Activated CD4-positive, alpha-beta T cell treated with anti-CD3 and anti-CD28 coated beads for 4 hours (primary cell): ENCODE results near the gene LAMB2.

Experiments used
- DNase-seq, 2 donors: peaks; one replicate each; pipeline ENCODE4 v3.0.0-alpha.2; 2020

LAMB2 gene

DNA sequence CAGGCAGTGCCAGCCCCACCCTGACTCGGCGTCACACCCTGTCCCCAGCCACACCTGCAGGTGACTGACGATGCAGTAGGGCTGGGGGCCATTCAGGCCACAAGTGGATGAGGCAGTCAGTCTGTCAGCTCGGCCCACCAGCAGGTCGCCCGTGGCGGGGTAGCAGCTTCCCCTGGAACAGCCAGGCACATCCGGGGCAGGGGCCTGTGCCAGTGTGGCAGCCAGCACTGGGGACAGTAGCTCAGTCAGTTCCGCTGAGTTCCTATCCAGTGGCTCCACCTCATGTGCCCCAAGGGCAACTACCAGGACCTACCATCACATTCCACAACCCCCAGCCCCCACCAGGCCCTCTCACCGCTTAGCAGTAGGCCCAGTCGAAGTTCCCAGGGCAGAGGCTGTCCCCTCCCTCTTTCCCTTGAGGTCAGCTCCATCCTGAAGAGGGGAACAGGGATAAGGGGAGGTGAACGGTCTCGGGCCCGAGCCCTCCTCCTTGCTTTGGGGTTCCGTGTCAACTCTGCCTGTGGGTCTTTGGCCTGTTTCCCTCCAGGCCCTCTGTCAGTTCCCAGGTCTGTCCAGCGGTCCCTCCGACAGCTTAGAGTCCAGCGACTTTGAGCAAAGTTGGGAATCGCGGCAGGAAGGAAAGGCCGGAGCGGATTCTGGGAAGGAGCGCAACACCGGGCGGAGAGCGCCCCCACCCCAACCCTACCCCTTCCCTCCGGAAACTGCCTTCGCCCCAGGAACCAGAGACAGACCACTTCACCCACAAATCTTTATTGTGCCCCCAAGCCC, at the start of gene LAMB2:
LAMB2 (minus strand) TSS at position 614 of the 789 bp plus-strand sequence; CDS start at position 431, 183 bp downstream.
- no peak for DNase-seq

DNA sequence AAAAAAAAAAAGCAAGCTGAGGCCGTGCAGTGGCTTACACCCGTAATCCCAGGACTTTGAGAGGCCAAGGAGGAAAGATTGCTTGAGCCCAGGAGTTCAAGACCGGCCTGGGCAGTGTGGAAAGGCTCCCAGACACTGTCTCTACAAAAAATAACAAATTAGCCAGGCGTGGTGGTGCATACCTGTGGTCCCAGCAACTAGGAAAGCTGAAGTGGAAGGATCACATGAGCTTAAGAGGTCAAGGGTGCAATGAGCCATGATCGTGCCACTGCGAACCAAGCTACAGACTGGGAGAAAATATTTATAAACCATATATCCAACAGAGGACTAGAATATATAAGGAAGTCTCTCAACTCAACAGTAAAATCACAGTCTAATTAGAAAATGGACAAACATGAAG, 48.5 kb upstream of the LAMB2 start:
- DNase-seq: no peak

DNA sequence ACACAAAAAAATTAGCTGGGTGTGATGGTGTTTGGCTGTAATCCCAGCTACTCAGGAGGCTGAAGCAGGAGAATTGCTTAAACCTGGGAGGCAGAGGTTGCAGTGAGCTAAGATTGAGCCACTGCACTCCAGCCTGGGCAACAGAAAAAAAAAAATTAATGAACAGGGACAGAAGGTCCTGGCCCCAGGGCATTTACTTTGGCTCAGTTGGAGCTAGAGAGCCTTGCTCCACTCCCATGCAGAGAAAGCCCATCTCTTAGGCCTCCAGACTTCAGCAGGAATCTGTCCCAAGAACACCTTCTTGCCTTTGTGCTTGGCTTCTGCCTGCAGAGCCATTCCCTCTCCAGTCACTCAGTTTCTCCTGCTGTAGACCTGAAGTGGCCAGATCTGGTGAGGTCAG, 47.3 kb upstream of the LAMB2 start:
- DNase-seq: no peak

DNA sequence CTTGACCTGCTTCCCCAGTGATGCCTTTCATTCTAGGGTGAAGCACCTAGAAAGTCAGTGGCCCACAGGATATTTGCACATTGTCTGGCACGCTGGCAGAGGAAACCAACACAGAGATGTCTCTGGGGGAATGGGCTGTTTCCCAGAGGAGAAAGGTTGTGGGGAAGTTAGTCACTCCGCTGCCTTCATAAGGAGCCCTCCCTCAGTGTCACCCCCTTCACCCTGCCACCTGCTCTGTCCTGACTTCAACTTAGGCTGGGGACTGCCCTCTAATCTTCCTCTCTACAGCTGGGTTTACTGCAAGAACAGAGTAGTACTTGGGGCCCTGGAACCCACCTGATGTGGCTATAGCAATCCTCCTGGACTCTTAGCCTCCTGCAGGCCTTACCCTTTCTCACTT, 44.2 kb upstream of the LAMB2 start:
- no peak for DNase-seq

DNA sequence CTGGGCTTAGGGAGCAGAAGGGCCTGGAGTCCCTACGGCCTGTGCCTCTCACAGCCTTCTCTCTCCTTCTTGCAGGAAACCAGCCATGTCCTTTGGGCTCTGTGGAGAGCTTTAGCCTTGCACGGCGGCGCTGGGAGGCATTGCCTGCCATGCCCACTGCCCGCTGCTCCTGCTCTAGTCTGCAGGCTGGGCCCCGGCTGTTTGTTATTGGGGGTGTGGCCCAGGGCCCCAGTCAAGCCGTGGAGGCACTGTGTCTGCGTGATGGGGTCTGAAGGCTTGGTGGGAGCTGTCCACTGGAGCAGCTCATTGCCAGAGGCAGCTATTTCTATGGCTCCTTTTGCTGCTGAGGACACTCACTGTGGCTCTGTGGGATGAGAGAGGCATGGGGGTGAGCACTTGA, 42.7 kb upstream of the LAMB2 start:
- no peak for DNase-seq

DNA sequence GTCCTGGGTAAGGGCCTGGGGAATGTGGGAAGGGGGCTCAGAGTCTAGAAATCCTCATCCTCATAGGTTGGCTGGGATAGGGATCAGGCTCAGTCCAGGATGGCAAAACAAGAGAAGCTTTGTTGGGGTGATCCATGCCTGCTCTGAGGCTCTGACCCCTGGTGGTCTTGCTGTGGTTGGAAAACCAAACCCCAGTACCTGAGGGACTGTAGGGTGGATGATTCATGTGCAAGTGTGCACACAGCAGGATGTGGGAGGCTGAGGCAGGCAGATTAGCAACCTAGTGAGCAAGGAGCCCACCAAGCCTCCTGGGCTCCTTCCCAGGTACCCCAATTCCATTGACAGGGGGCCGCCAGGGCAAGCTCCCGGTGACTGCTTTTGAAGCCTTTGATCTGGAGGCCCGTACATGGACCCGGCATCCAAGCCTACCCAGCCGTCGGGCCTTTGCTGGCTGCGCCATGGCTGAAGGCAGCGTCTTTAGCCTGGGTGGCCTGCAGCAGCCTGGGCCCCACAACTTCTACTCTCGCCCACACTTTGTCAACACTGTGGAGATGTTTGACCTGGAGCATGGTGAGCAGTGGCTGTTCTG, 41.6 kb upstream of the LAMB2 start:
- DNase-seq: no peak

DNA sequence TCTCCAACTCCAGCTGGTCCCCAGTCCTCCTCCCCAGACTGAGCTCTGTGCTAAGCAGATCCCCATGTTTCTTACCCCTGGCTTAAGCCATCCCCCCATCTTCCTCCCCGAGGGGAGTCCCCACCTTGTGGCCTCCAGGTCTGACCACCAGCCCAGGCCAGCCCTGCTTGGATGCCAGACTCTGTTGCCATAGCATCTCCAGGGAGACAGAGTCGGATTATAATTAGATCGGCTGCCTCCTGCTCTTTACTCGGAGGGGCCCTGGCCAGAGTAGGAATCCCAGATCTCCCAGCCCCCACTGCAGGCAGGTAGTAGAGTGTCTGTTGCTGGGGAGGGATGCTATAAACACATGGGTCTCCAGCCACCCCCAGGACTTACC, 40.9 kb upstream of the LAMB2 start:
- DNase-seq: no peak

DNA sequence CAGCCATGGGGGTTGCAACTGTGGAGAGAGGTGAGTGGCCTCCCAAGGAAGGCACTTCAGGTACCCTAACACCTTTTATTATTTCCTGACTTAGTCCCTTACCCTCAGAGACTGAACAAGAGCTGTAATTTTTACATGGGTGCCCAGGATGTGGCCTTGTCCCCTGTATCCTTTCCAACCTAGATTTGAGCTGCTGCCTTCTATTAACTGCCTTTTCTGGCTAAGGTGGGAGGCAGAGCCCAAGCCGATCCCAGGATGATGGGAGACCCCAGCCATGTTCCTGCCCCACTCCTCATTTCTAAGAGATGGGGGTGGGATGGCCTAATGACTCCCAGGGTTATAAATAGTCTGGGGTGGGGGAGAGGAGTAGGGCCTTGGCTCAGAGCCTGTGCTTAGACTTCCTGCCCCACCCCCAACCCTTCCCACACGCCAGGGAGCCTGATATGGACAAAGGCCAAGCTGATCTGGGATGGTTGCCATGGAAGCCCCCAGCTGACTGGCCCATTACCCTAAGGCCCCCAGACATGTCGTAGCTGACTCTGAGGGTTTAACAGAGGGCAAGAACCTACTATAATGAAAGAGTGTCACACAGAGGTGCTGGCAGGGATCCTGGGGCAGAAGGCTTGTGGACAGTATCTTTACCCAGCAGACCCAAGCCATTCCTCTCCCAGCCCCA, 40.4 kb upstream of the LAMB2 start:
- DNase-seq: no peak

DNA sequence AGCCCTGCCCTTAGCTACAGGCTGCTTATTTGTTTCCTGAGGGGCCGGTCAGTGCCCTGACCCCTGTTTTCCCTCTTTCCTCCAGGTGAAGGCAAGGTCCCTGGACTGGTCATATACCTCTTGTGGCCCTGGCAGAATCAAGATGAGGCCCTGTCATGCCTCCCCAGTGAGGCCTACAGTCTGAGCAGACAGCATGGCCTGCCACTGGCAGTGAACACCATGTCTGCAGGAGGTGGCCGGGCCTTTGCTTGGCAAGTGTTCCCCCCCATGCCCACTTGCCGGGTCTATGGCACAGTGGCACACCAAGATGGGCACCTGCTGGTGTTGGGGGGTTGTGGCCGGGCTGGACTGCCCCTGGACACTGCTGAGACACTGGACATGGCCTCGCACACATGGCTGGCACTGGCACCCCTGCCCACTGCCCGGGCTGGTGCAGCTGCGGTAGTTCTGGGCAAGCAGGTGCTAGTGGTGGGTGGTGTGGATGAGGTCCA, 39.7 kb upstream of the LAMB2 start:
- no peak for DNase-seq

DNA sequence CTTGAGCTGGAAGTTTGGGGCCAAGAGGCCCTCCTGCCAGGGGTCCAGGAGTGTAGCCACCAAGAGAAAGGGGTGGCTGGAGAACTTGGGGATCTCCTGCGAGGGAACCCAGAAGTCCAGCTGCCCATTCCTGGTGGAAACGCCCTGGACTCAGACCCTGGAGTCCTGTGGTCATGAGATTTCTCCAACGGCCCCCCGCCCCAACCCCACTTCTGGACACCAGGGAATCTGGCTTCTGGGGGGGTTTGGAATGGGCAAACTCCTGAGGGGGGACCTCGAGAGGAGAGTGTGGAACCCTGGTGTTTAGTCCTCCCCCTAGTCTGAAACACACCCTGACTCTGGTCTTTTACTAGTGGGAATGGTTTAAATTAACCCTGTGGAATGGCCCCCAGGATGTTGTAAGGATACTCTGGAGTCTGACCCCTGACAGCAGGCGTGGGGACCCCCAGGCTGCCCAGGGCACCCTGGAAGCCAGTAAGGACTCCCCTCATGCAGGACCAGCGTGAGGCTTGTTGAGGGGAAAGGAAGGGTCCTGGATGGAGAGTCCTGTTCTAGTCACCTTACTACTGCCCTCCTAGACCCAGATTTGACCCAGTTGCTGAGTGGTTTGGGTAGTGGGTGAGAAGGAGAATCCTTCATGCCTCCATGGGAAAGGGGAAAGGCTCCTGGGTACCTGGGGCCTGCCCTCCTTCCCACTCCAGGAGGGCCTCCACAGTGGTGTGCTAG, 39.1 kb upstream of the LAMB2 start:
- DNase-seq: no peak

DNA sequence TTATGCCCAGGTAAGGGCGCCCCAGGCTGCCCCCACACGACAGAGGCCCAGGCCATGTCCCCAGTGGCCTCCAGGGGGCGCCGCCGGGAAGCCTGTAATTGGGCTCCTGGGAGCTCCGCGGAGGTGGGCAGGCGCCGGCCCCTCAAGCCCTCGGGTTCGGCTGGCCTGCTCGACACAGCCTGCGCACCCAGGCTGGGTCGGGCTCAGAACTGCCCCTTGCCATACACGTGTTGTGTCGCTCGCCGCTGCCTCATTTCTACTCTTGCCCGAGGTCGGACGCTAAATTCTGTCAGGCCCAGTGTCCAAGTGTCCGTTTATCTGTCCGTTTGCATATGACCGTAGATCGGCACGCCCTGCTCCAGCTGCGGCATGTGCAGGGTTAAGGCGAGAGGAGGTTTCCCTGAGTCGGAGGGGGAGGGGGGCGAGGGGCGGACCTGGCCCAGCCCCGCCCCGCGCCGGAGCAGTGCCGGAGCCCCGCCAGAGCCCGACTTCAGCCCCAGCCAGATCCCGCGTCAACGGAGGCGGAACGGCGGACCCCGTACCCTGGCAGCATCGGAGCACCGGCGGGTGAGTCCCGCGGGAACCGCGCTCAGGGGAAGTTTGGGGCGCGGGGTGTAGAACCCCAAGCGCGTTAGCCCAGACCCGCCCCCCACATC, 38.4 kb upstream of the LAMB2 start, which contains the start of gene KLHDC8B:
KLHDC8B (plus strand) TSS at position 480 of the 656 bp plus-strand sequence. CDS start 1,172 bp downstream, outside the sequence.
- DNase-seq: peak; percentile 71 to 75

DNA sequence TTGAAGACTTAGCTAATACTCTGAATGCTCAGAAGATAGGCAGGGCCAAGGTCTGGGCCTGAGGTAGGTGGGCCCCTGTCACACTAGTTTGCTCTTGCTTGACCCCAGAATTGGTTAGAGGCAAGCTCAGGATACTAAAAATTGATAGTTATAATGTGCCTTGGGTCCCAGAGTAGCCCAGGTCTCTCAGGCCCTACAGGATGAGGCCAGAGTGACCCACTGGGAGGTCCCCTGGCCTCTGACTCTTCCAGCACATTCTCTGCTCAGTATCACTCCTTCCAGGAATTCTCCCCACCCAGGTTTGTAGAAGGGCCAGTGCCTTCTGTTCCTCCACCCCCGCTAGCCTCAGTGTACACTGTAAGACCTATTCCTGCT, 37.9 kb upstream of the LAMB2 start:
- no peak for DNase-seq

DNA sequence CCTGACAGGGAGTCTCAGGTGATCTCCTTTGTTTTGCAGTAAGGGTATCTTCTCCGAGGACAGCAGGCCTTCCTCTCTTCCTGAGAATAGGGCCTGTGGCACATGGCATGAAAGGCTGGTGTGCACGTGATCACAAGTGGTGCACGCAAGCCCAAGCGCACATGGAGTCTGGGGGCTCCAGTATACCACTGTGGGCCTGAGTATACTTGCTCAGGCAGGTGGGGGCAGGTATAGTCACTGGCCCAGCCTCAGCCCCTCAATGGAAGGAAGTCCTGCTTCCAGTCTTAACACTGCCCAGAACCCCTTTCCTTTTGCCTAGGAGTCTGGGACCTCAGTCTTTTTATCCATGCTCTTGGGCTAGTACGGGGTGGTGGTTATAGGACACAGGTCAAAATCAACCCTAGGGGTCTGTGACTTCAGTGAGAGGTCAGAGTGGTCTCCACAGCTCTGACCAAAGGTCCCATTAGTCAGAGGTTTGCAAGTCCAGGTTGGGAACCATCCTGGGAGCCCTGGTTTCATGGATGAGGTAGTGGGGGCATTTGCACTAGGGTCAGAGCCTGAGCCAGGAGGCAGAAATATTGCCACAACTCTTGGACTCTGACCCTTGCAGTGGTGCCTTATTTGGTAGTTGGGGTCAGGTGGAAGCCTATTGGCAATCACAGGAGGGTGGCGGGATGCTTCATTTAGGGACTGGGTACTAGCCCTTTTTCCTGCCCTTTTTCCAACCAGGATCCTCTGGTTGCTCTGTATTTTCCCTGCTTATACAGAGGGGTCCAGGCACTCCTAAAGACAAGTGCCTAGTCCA, 34.1 kb upstream of the LAMB2 start:
- no peak for DNase-seq

DNA sequence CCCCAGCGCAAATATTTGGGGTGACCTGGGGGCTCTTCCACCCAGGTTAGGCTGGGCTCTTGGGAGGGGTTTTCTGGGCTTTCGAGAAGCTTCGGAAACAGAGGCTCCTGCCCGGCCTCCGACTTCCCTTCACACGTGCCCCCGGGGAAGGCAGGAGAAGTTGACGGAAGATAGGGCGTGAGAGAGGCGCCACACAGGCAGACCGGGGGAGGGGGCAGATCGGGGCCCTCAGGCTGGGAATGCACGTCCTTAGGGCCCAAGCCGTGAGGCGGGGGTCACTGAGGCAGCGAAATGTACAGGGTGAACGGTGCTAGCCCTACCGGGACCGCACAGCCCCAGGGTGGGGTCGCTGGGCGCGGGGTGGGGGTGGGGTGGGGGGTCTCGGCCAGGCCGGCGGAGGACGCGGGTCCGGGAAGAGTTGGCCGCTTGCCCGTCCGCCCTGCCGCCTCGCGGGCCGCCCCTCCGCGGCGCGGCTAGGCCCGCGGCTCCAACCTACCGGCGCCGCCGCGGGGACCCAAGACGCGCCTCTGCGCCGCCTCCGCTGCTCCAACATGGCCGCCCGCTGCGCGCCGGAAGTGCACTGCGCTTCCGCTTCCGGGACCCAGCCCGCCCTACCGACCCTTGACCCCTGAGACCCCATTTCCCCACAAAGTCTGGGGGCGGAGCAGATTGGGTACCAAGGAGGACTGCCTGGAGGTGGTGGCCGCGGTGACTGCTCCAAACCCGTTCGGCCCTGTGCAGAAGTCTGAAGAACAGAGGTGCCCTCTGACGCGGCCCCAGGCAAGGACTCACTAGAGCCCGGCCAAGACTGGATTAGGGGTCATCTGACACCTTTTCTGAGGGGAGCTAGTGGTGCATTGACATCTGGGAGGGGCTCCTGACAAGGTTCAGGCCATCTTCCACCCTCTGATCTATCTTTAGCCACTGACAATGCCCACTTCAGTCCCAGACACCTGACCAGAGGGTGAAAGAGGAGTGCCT, 33.2 kb upstream of the LAMB2 start, which contains the start of gene CCDC71:
CCDC71 (minus strand) TSS at position 561 of the 981 bp plus-strand sequence. CDS start 2,123 bp downstream, outside the sequence.
- peak; percentile 69 to 75 for DNase-seq

DNA sequence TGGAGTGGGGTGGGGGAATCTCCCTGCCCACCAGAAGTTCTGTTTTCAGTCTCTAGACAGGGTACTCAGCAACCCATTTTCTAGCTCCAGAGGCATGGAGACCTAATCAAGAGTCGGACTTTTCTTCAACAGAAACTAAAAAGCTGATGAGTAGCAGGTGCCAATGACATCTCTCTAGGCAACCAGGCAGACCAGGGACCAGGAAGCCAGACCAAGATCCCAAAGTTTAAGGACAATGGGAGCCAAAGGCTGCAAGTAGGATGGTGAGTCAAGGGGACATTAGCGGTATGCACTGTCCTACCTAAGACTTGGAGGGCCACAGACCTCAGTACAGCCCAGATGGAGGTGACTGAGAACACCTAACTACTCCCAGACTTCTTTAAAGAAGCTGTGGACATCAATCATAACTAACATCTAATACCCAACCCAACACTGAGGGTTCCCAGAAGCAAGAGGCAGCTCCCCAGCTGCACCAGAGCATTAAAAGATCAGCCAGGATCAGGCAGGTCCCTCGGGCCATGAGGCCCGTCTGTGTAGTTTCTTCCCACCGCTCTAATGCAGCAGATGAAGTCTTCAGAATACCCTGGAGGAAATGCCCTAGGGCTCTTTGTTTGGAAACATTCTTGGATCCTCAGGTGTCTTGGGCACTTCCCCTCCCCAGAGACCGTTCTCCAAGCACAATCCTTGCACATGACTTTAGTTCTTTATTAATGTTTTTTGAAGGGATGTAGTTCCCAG, 32.3 kb upstream of the LAMB2 start:
- no peak for DNase-seq

DNA sequence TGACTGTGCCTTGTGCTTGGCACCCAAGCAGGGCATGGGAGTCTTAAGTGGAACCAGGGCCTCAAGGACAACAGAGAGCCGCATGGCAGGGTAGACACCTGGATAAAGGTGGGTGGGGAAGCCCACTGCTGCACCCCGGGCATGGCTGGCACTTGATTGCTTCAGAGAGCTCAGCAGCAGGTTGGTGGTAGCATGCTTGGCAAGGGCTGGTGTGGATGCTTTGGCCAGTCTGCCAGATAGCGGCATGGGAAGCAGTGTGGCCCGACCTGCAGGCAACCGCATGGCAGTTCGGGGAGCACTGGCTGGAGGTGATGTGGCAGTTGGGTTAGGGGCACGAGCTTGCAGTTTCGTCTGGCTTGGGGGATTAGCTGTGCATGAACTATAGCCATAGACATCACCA, 30.8 kb upstream of the LAMB2 start:
- DNase-seq: no peak

DNA sequence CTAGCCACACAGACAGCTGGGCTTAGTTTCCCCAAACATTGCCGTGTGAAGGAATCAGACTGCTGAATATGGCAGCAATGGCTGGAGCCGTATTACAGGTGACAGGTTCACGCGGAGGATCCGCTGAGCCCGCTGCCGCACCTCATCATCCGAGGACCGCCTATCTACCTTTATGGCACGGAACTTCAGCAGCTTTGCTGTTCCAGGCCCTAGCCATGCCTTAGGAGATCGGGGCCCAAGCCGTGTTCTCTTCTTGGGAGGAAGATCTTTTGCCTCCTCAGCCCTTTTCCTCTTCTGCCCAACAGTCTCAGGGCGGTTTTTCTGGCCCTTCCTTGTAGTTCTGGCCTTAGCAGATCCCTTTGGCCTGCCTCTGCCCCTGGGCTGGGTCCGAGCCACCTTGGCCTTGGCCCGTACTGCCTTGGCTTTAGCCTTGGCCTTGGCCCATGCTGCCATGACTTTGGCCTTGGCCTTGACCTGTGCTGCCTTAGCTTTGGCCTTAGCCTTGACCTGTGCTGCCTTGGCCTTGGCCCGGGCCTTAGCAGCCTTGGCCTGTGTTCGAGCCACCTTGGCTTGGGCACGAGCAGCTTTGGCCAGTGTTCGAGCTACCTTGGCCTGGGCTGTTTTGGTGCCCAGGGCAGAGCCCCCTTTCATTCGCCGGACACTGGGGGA, 30.0 kb upstream of the LAMB2 start:
- DNase-seq: no peak

DNA sequence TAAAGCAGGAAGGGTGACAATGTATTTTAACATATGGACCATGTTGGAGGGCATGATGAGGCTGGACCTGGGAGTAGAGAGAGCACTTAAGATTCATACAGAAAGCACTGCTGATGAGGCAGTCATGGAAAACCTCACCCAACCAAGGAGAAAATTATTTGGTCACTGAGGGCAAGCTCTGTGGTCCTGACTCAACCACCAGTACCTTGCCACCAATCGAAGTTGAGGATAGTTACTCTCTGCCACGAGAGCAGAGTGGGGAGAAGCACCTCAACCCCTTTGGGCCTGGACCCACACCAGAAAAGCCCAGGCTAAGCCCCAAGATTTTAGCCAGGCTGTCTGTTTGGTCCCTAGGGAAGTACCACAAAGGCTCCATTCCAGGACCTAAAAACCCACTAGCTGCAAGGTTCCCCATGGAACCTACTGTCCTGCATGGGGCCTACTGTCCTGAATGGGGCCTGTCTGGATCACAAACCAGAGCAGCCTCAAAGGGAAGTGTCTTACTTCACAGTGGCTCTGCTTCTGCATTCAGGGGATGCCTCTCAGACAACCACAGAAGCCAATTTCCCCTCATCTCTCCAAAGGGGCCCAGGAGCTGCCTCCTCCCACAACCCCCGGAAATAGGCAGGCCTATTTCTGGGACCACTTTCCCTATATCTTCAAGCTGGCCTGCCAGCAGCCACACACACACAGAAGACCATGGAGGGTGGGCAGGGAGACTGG, 29.1 kb upstream of the LAMB2 start:
- no peak for DNase-seq
